Hematopoietic multipotent progenitor cell treated with erythropoietin and hydrocortisone succinate and interleukin-3 and kit ligand, for 8 days (in vitro differentiated cells): Measurements from ENCODE around the gene TMEM135.
"Not testable (repeated sequence)": the region's sequence is repeated elsewhere in the genome, so short reads cannot be mapped to it uniquely, and the experiment has no call there.

ENCODE experiments used
- DNase-seq: peaks from one replicate; pipeline ENCODE4 v3.0.0-alpha.2; 2015

Gene TMEM135

DNA sequence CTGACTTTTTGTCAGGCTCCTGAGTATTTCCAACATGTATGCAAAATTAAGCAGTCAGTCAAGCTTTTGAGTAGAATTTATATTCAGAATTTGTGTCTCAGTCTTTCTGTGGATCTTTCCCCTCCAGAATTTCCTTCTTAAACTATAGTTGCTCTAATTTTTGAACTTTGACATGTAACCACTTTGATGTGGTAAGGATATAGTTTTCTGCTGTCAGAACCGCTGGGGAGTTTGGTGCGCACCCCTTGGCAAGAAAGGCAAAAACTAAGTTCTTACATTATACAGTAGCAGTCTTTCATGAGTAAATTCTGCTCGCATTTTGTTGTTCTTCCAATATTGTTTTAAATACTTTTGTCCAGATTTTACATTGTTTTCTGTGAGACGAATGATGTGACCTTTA lies 105.9 kb downstream of the TMEM135 start:
- no peak for DNase-seq

DNA sequence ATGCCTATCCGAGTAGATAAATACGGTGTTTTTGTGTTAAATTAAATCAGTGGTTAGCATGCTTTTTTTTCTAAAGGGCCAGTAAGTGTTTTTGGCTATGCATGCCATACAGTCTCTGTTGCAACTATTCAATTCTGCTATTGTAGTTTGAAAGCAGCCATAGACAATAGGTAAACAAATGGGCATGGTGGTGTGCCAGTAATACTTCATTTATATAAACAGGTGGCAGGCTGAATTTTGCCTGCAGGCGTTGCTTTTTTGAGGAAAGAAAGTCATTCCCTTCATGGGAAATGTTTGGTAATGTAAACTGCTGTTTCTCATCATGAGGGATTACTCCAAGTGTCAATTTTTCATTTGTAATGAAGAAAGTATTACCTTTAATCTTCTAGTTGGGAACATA lies 106.5 kb downstream of the TMEM135 start:
- DNase-seq: no peak

DNA sequence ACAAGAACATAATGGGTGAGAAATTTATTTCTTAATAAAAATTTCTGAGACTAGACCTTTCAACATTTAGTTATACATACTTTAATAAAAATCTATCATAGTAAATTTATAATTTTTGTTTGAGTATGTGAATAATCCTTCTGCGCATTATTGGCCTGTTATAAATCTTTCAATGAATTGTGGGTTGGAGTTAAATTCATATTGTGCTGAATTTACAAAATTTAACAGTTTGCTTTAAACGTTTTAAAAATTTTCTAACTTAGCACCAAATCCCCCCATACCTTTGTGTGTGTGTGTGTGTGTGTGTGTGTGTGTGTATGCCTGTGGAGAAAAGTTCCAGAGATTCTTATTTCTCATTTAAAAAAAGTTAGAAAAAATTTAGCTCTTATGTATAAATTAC lies 111.0 kb downstream of the TMEM135 start:
- DNase-seq: no peak

DNA sequence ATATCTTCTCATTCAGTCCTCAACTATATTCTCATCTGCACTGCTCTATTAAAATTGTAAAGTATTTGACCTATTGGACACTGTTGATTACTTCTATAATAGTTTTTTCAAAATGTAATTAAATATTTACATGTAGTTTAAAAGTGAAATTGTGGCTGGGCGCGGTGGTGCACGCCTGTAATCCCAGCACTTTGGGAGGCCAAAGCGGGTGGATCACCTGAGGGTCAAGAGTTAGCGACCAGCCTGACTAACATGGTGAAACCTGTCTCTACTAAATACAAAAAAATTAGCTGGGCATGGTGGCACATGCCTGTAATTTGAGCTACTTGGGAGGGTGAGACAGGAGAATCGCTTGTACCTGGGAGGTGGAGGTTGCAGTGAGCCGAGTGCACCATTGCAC lies 112.0 kb downstream of the TMEM135 start:
- DNase-seq: not testable (repeated sequence)

DNA sequence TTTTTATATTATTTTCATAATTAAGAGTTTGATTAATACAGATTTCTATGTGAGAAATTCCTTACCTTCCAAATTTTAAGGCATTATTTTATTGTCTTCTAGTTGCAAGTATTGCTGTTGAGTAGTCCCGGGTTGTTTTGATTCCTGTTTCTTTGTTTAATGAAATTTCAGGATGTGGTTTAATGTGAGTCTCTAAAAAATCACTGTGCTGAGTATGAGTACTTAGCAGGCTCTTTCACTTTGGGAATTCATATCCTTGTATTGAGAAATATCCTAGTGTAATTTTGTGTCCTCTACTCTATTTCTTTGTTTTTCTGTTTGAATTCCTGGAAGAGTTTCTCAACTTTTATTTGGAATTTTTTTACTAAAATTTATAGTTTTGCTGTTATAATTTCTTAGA lies 113.2 kb downstream of the TMEM135 start:
- DNase-seq: no peak

DNA sequence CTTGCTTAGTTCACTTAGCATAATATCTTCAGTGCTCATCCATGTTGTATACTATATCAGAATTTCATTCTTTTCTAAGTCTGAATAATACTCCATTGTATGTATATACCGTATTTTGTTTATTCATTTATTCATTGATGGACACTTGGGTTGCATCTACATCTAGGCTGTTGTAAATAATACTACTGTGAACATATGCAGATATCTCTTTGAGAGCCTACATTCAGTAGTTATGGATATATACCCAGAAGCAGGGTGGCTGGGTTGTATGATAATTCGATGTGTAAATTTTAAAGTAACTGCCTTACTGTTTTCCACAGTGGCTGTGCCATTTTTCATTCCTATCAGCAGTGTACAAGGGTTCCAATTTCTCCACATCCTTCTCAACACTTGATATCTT lies 116.5 kb downstream of the TMEM135 start:
- DNase-seq: no peak

DNA sequence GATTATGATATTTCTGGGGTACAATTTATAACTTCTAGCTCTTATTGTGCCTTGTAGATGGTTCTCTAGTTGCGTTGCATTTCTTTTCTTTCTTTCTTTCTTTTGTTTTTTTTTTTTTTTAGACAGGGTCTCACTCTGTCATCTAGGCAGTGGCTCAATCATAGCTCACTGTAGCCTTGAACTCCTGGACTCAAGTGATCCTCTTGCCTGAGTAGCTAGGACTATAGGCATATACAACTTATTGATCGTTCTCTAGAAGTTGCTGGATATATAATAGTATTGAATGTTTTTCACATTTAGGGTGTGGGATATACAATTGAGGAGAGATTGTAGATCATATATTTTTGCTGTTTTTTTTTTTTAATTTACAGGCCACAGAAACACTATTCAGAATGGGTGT lies 119.2 kb downstream of the TMEM135 start:
- no peak for DNase-seq

DNA sequence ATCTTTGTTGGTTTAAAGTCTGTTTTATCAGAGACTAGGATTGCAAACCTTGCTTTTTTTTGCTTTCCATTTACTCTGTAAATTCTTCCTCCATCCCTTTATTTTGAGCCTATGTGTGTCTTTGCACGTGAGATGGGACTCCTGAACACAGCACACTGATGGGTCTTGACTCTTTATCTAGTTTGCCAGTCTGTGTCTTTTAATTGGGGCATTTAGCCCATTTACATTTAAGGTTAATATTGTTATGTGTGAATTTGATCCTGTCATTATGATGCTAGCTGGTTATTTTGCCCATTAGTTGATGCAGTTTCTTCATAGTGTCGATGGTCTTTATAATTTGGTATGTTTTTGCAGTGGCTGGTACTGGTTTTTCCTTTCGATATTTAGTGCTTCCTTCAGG lies 131.3 kb downstream of the TMEM135 start:
- DNase-seq: not testable (repeated sequence)

DNA sequence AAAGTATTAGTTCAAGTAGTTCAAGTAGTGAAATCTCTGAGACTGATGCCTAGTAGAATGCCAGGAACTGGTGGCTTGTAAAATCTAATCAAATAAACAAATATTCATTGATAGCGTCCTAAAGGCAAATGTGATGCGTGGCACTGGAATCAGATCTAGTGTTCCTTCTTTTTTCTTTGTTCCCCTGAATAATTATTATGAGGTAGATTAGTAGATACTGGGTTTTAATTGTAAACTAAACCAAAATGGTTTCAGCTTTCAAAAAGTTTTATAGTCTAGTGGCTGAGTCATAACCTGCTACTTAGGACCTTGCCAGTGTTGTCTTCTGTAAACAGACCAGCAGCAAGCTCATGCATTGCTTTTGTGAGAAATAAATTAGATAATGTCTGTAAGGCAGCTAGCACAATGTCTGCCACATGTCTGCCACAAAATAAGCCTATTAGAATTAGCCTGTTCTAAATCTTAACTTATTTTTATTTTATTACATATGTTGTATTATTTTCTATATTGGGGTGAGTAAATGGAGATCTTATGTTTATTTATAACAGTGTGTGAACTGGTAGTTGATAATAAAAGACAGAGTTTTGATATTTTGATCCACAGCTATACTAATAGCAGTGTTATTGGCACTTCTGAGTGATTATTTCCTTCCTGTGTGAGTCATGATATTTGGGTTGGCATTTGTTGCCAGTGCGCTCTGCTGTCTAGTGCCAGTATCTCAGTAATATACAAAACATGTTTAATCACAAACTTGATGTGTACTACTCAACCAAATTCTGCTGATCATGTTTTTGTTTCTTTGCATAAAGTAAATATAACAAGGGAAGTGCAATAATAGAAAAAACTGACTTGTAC lies 135.7 kb downstream of the TMEM135 start:
- no peak for DNase-seq

DNA sequence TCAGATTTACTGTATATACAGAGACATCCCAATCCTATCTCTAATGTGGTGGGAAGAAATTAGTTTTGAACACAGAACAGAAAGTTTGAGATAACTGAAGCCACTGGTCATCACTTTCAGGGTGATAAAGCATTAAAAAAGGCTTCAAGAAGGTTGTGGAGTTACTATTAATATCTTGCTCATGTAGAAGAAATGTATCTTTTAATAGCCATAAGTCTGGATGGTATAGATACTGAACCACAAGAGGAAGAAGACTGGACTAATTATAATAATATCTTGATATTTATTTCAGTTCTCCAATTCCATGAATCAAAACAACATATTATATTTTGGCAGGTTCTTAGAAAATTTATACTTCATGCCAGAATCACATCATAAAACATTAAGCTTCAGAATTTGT lies 137.1 kb downstream of the TMEM135 start:
- DNase-seq: peak; percentile 46

DNA sequence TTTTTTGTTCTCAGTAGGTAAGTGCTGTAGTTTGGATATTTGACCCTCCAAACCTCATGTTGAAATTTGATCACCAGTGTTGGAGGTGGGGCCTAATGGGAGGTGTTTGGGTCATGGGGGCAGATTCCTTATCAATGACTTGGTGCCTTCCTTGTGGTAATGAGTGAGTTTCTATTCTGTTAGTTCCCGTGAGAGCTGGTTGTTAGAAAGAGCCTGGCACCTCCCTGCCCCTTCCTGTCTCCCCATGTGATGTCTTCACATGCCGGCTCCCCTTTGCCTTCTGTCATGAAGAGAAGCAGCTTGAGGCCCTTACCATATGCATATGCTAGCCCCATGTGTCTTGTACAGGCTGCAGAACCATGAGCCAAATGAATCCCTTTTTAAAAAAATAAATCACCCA lies 138.3 kb downstream of the TMEM135 start:
- no peak for DNase-seq

DNA sequence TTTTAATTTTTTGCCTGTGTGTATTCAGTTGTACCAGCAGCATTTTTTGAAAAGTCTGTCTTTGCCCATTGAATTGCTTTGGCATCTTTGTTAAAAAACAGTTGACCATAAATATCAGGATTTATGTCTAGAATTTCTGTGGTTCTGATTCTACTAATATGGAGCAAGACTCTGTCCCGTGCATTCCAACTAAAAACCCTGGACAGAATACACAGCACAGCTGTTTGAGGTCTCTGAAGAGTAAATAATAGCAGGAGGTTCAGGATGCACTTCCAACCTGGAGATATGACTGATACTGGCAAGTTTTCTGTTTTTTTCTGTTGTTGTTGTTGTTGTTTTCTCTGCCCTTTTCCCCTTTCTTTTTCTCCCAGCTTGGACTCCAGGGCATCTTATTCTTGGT lies 141.9 kb downstream of the TMEM135 start:
- DNase-seq: no peak

DNA sequence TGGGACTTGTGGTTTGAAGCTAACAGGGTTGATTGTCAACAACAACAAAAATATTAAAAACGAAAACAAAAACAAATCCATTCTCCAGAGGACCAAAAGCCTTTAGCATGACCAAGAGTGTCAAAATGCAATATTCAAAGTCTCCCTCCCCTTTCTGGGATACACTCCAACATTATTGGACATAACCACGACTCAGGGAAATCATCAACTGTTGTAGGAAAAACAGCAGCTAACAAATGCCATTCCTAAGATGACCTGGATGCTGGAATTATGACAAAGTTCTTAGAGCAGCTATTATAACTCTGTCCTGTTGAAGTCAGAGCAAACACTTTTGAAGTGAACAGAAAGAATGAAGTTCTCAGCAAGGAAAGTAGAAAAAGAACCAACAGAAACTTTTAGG lies 143.0 kb downstream of the TMEM135 start:
- no peak for DNase-seq

DNA sequence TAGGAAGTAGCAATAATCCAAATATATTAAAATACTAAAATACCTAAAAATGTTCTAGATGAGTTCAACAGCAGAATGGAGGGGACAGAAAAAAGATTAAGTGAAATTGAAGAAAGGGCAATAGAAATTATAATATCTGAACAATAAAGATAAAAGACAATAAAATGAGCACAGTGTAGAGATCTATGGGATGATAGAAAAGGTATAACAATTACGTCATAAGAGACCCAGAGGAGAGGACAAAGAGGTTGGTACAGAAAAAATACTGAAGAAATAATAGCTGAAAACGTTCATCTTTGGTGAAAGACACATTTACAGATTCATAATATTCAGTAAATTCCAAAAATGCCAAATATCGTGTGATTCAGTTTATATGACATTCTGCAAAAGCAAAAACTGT lies 143.4 kb downstream of the TMEM135 start:
- no peak for DNase-seq

DNA sequence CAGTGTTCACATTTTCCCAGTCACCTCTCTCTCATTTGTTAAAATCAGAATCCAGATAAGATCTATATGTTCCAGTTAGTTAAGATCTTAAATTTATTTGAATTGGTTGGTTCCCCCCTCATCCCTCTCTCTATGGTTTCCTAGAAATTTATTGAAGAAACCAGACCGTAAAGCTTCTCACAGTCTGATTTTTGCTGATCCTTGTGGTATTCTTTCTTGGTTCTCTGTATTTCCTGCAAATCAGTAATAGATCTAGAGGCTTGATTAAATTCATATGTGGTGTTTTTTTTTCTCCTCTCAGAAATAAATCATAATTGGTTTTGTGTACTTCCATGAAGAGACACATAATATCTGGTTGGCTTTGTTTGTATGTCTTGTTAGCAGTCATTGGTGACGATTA lies 147.5 kb downstream of the TMEM135 start:
- DNase-seq: no peak

DNA sequence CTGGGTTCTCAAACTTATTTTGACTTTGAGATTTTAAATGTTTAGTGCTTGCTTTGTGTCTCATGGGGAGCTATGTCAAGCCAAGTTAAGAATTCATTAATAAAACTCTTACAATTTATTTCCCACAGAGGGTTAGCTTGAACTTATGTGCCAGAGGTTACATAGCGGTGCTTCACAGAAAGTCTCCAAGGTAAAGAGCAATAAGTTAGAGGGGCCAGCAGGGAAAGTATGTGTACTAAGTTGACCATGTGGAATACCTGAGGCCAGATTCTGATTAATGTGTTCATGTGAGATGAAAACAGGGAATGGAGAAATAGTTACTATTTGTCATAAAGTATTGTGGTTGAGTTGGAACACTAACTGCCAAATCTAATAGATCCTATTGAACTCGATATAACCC lies 149.3 kb downstream of the TMEM135 start:
- DNase-seq: no peak

DNA sequence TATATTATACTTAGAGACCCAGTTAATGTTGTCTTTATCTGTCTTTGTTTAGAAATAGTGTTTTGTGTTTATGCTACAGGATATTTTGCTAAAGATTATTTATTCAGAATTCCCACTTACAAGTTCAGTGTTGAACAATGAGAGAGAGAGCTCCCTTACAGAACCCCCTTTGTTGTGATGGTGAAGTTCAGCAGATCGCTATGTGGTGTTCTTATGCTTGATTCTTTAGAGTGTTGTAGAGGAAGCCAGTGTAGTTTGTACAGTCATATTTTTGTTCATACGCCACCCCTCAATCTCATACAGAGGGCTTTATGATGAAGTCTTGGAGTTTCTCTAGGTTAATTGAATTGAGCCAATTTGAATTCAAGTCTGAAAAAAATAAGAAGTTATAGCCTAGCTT lies 150.2 kb downstream of the TMEM135 start:
- no peak for DNase-seq

DNA sequence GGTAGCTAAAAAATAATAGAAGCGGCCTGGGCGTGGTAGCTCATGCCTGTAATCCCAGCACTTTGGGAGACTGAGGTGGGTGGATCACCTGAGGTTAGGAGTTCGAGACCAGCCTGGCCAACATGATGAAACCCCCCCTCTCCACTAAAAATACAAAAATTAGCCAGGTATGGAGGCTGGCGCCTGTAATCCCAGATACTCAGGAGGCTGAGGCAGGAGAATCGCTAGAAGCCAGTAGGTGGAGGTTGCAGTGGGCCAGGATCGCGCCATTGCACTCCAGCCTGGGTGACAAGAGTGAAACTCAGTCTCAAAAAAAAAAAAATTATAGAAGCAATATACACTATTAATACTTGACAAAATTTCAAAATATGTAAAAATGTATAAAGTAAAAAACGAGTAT lies 150.7 kb downstream of the TMEM135 start:
- DNase-seq: not testable (repeated sequence)

DNA sequence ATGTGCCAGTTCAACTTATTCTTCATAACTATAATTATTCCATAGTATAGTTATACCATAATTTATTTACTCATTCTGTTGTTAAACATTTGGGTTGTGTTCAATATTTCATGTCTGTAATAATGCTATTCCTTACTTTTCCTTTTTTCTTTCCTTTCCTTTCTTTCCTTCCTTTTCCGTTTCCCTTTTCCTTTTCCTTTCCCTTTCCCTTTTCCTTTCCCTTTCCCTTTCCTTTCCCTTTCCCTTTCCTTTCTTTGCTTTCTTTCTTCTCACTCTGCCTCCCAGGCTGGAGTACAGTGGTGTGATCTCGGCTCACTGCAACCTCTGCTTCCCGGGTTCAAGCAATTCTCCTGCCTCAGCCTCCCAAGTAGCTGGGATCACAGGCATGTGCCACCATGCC lies 151.2 kb downstream of the TMEM135 start:
- DNase-seq: not testable (repeated sequence)

DNA sequence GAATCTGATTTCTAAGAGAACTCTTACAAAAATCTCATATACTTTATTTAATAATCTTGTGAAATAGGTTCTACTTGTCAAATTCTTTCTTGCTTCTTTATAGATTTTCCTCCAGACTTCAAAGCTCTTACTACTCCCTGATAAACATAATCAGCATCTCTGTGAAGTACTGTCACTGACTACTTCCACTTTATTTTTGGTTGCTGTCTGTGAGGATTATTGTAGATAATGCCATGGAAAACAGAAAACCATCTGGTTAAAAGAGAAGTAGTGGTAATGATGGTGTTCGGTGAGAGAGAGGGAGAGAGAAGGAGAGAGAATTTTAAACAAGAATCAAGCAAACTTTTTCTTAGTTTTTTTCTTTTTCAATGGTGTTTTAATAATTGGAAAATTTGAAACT lies 152.3 kb downstream of the TMEM135 start:
- DNase-seq: peak; percentile 53

DNA sequence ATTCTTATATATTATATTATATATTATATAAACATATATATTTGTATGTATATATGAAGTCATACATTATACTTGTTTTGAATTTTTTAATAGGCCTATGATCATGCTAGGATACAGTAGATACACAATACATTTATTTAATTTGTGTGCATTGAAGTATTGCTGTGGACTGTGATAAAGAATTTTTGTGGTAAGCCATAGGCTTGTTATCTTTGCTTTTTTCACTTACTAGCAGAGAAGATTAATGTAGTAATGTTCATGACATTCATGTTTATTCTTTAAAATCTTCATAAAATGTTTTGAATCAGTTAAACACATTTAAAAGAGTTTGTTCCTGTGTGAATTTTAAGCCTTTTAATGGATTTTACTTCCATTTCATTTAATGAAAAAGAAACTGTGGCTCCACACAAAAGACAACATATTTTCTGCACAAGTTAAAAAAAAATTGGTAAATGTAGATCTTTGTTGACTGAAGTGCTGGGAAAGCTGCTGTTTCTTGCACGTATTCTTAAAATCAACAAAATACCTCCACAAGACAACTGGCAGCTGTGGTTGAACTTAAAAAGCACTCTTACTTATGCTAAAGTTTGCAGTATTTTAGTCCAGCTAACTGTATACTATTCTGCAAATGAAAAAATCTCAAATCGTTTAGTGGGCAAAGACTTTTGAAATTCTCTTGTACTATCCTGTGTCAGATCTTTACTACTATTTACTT lies 156.2 kb downstream of the TMEM135 start:
- DNase-seq: peak; percentile 59

DNA sequence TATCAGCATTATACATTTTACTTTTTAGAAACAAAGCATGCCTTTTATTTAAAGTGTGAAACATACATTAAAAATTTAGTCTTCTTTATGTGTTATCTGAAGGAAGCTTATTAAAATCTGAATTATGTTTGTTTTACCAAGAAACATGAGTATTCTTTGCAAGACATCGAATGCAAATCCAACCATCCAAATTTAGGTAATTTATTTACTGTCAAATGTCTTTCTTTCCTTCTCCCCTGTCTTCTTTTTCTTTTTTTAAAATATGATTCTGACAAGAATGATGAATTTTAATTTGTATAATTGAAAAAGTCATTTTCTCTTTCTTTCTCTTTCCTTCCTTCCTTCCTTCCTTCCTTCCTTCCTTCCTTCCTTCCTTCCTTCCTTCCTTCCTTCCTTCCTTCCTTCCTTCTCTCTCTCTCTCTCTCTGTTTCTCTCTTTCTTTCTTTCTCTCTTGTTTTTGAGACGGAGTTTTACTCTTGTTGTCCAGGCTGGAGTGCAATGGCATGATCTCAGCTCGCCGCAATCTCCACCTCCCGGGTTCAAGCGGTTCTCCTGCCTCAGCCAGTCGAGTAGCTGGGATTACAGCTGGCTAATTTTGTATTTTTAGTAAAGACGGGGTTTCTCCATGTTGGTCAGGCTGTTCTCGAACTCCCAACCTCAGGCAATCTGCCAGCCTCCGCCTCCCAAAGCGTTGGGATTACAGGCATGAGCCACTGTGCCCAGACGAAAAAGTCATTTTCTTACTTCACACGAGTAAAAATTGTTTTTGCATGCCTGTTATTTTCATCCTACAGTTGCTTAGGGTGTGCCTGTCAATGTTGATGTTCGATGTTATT lies 157.5 kb downstream of the TMEM135 start:
- no peak for DNase-seq

DNA sequence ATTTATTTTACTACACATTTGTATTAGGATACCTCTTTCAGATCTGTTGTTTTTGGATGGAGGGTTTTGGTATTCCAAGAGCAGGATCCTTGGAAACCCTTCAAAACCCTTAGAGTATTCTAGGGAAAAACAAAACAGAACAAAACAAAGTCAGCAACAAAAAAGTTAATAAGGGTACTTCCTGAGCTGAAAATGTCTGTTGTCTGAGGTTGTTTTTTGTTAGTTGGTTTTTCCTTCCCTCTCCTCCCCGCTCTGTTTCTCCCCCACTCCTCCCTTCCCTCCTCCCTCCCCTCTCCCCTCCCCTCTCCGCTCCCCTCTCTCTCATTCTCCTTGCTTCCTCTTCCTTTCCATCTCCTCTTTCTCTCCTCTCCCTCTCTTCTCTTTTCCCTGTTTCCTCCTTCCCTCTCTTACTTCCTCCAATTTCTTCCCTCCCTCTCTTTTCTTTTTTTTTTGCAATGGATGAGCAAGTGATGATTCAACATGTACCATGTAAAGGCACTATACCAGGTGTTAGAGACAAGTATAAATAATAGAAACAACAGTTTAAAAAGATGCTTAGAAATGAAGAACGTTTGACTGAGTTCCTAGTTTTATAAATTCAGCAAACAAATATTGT lies 160.6 kb downstream of the TMEM135 start:
- no peak for DNase-seq
